Heart left ventricle (tissue), 16 donors: Measurements from ENCODE around the gene PIP4K2A. TPM values are rescaled to one million over a fixed set of nuclear protein-coding genes. Genes with fewer than 3 reads are reported as not detected.

Experiments
- ATAC-seq, 4 donors: fragments of 200-7000 bp; cut with Tn5 transposase; one replicate each; pipeline ENCODE4 v1.9.1; 2020 to 2022; ENCODE audit warnings: moderate library complexity in 4 of 4, mild to moderate bottlenecking in 3 of 4, moderate number of reproducible peaks in 1 of 4
- DNase-seq, 5 donors: peaks; one replicate each; pipeline ENCODE4 v3.0.0-alpha.2; 2020
- H3K27ac ChIP-seq, 12 donors: fragments of 200-600 bp; sonication (generic) in 4 of 12; one replicate each; pipeline versions ENCODE4 v1.5.0 to v1.8.0; 2016 to 2022; ENCODE audit warnings: mild to moderate bottlenecking in 2 of 12
- H3K27me3 ChIP-seq, 9 donors: fragments of 200-600 bp; sonication (generic) in 2 of 9; one replicate each; pipeline versions ENCODE4 v1.5.1 to v1.8.0; 2016 to 2022; ENCODE audit warnings: mild to moderate bottlenecking in 3 of 9
- H3K36me3 ChIP-seq, 9 donors: fragments of 200-600 bp; sonication (generic) in 2 of 9; one replicate each; pipeline versions ENCODE4 v1.5.0 to v1.8.0; 2018 to 2022; ENCODE audit warnings: mild to moderate bottlenecking in 2 of 9
- H3K4me1 ChIP-seq, 12 donors: fragments of 200-600 bp; sonication (generic) in 4 of 12; one replicate each; pipeline versions ENCODE4 v1.5.0 to v1.8.0; 2016 to 2022; ENCODE audit warnings: mild to moderate bottlenecking in 3 of 12
- H3K4me3 ChIP-seq, 12 donors: fragments of 200-600 bp; sonication (generic) in 4 of 12; one replicate each; pipeline versions ENCODE4 v1.5.0 to v1.8.0; 2017 to 2022; ENCODE audit warnings: mild to moderate bottlenecking in 9 of 12, moderate library complexity in 4 of 12
- H3K9me3 ChIP-seq, 12 donors: fragments of 200-600 bp; sonication (generic) in 4 of 12; one replicate each; pipeline versions ENCODE4 v1.5.0 to v1.8.0; 2016 to 2022; ENCODE audit warnings: mild to moderate bottlenecking in 1 of 12
- POLR2A ChIP-seq, 2 donors: fragments of 450-650 bp; IDR thresholded peaks; one replicate each; pipeline ENCODE4 v1.6.1; 2017; ENCODE audit warnings: antibody characterized with exemption in 2 of 2, mild to moderate bottlenecking in 2 of 2, moderate library complexity in 2 of 2
- WGBS, 4 donors: extraction: QIAGEN DNeasy Blood & Tissue Kit in 2 of 4; methylation state at CpG; one replicate each; pipeline versions ENCODE4 v1.1.5 to v1.1.7; 2013 to 2018; 5-methylcytosine and 5-hydroxymethylcytosine counted together
- intact Hi-C, 10 donors: fragments of 100-400 bp; cut with DNase I; formaldehyde crosslinking; loops; one replicate each; pipeline versions ENCODE4 v1.11.1 to v1.14.2; 2022
- polyA plus RNA-seq, 2 donors: library from polyadenylated mRNA; stranded (reverse); fragments of 200-250 nt; gene quantifications; one replicate each; pipeline ENCODE4 v1.2.3, GENCODE V29; 2013
- total RNA-seq, 9 donors: library from RNA; depleted of rRNA in 2 of 9; stranded (reverse); fragments of >200 nt in 2 of 9; fragmentation: NEBNext Ultra II Directional in 3 of 9; extraction: Animal tissue kit (Norgen Biotek cat#: 25700) in 3 of 9; gene quantifications; one replicate each; pipeline versions ENCODE4 v1.1.0 to v1.2.4, GENCODE V29; 2016 to 2023
- TF ChIP-seq, protein P1 (sequence below), 12 donors: fragments of 200-600 bp; sonication (generic) in 4 of 12; IDR thresholded peaks; one replicate each; pipeline versions ENCODE4 v1.5.0 to v1.8.0; 2018 to 2022; ENCODE audit warnings: antibody characterized with exemption in 12 of 12, mild to moderate bottlenecking in 5 of 12
- donor health status: ischemic (EF 13 %, LVEDD 7.1; RV severe dilation, severe dysfunction).
- donor health status: healthy with polysubstance abuse.
- donor health status: DM: no; HTN: yes; CAD: no.
- donor health status: DM: no; HTN: no; CAD: no.
- donor health status: ischemic (EF 25% LVEDD 6.9; RV normal size, moderate dysfunction).
- donor health status: ischemic (EF 25% LVEDD 5.7; RV mildly dilated, moderate dysfunction).
- donor health status: healthy.
- donor health status: DM: yes; HTN: yes; CAD: no.
- donor health status: ischemic (EF 35%, LVEDD 5.7; RV mildly dilated, moderate dysfunction).
- donor health status: nonischemic (EF 11% LVEDD 7.7; RV severe dilation, severe dysfunction).
- donor health status: DM: yes; HTN: yes; CAD: no.
- donor health status: PGD.
- donor health status: ischemic (EF 29% LVEDD 5.4; RV normal size, mild dysfunction).
- donor health status: nonischemic (EF 23%, LVEDD 6.1; RV moderate dilation, normal function).

Gene PIP4K2A
- total and polyA plus RNA-seq, 11 donors, result 4.0 to 35.6 (median 12.5) TPM

GRCh38 chr10:22712956-22713852 is 1.2 kb downstream of the PIP4K2A start:
- ATAC-seq (peak; percentile 12 to 39 (median 32)), DNase-seq (peak; percentile 28 to 69 (median 43))
- H3K27me3 ChIP-seq, result no peaks in the 10 kb centered on the region
- H3K9me3 ChIP-seq, result no peaks in the 10 kb centered on the region
- peak overlapping the region; percentile 75 to 98 (median 95) for H3K4me3 ChIP-seq
- WGBS, 4 donors, result 1 to 4% (median 2%) methylated on average over 18 to 73 of the region's 73 CpGs
- intact Hi-C loops, result loop anchor here in 8 of 10 donors (5.0 to 10.0 kb wide), 10 partner anchors 88 to 388 kb away; partner anchors contain the start of genes SPAG6 (in 2 of the 8) and BMI1 (in 1 of the 8)
- peaks cover 0 to 45% (median 21%) of the 10 kb centered on the region in 12 donors for H3K4me1 ChIP-seq
- TF ChIP-seq, protein P1, sequence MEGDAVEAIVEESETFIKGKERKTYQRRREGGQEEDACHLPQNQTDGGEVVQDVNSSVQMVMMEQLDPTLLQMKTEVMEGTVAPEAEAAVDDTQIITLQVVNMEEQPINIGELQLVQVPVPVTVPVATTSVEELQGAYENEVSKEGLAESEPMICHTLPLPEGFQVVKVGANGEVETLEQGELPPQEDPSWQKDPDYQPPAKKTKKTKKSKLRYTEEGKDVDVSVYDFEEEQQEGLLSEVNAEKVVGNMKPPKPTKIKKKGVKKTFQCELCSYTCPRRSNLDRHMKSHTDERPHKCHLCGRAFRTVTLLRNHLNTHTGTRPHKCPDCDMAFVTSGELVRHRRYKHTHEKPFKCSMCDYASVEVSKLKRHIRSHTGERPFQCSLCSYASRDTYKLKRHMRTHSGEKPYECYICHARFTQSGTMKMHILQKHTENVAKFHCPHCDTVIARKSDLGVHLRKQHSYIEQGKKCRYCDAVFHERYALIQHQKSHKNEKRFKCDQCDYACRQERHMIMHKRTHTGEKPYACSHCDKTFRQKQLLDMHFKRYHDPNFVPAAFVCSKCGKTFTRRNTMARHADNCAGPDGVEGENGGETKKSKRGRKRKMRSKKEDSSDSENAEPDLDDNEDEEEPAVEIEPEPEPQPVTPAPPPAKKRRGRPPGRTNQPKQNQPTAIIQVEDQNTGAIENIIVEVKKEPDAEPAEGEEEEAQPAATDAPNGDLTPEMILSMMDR (IDR thresholded peaks at IDR 0.05), result no peak
- TF ChIP-seq POLR2A (IDR thresholded peaks at IDR 0.05), result no peak
- no peaks in the 10 kb centered on the region for H3K36me3 ChIP-seq
- H3K27ac ChIP-seq, result peak overlapping the region in 11 of 12 donors; percentile 72 to 93 (median 81)

DNA sequence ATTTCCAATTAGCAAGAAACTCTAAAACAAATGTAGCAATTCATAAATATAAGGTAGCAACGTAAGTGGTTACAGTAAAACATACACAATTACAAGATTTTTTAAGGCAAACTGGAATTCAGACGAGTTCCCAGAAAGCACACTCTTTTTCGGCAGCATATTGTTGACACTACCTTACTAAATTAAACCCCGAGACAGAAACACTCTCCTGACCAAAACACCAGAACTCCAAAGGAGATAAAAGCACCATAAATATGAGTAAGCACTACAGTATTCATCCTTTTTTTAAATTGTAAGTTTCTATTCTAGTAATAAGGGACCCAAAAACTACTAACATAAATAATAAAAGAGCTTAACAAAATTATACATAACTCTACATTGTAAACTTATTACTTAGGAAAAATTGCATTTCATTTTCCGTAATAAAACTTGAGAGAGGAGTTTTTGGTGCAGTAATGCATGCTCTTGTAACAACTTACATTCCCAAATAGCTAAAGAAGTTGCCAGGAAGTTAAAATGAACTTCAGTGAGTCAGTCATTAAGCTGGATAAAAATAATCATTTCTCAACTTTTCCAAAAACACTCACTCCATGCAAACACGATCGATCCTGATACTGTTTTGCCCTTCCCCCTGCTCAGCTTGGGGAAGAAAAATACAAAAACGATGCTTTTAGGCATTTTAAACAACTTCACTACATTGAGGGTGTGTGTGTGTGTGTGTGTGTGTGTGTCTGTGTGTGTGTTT is 2.0 kb downstream of the PIP4K2A start:
- peak overlapping the region in 3 of 12 donors; percentile 79 to 93 (median 84) for H3K27ac ChIP-seq
- no peaks in the 10 kb centered on the region for H3K27me3 ChIP-seq
- TF ChIP-seq, protein P1 (IDR thresholded peaks at IDR 0.05), result no peak
- no peak for TF ChIP-seq POLR2A (IDR thresholded peaks at IDR 0.05)
- DNase-seq (no peak), ATAC-seq (no peak)
- H3K4me1 ChIP-seq, result peaks cover 0 to 51% (median 21%) of the 10 kb centered on the region in 12 donors
- H3K36me3 ChIP-seq, result no peaks in the 10 kb centered on the region
- intact Hi-C loops, result loop anchor here in 8 of 10 donors (5.0 to 10.0 kb wide), 10 partner anchors 88 to 388 kb away; partner anchors contain the start of genes SPAG6 (in 2 of the 8) and BMI1 (in 1 of the 8)
- no peaks in the 10 kb centered on the region for H3K9me3 ChIP-seq
- peak overlapping the region in 11 of 12 donors; percentile 75 to 98 (median 95) for H3K4me3 ChIP-seq
- WGBS, 4 donors, result 49 to 57% (median 54%) methylated on average over 8 of the region's 8 CpGs

DNA sequence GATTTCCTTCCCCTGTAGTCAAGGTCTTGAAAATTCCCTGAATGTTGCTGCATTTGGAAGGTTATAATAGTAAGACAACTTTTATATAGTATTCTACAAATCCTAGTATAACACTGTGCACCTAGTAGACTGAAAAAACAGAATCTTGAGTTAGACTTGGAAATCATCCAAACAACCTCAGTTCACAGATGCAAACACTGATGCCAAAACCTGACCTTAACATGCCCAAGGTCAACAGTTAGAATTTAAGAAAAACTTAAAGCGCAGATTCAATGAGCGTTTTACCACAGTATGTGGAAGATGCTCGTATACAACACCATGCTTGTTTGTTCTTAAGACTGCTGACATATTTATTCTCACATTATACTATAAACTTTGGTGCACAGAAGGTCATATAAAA is 3.0 kb downstream of the PIP4K2A start:
- Histone ChIP-seq H3K27ac (peak overlapping the region in 1 of 12 donors; percentile 93), H3K9me3 (no peaks in the 10 kb centered on the region), H3K4me3 (peak overlapping the region in 2 of 12 donors; percentile 93 to 97), H3K36me3 (no peaks in the 10 kb centered on the region), H3K27me3 (no peaks in the 10 kb centered on the region), H3K4me1 (peaks cover 0 to 58% (median 21%) of the 10 kb centered on the region in 12 donors)
- intact Hi-C loops, result loop anchor here in 8 of 10 donors (5.0 to 10.0 kb wide), 10 partner anchors 87 to 387 kb away; partner anchors contain the start of genes SPAG6 (in 2 of the 8) and BMI1 (in 1 of the 8)
- no peak for DNase-seq
- TF ChIP-seq, protein P1 (IDR thresholded peaks at IDR 0.05), result no peak
- no peak for TF ChIP-seq POLR2A (IDR thresholded peaks at IDR 0.05)
- WGBS, 4 donors, result 92 to 96% (median 94%) methylated on average over 3 of the region's 3 CpGs
- ATAC-seq, result no peak
